MM.1S (cell line): ENCODE data around the gene PVR.

Source experiments
- EZH2 ChIP-seq: fragments of 300-600 bp; sonication (generic); optimal IDR thresholded peaks from 2 replicates; pipeline ENCODE3; 2017; ENCODE audit warnings: low read depth, mild to moderate bottlenecking, antibody characterized with exemption, low read length, mixed read lengths
- EZH2phosphoT487 ChIP-seq: fragments of 300-600 bp; sonication (generic); IDR thresholded peaks from 2 replicates; pipeline ENCODE4 v1.6.1; 2018; ENCODE audit warnings: antibody characterized with exemption, low read length
- TF ChIP-seq, protein P1 (sequence below): fragments of 300-600 bp; sonication (generic); IDR thresholded peaks from 2 replicates; pipeline ENCODE4 v1.5.1; 2016; ENCODE audit warnings: antibody characterized with exemption, low read length, mixed read lengths

DNA sequence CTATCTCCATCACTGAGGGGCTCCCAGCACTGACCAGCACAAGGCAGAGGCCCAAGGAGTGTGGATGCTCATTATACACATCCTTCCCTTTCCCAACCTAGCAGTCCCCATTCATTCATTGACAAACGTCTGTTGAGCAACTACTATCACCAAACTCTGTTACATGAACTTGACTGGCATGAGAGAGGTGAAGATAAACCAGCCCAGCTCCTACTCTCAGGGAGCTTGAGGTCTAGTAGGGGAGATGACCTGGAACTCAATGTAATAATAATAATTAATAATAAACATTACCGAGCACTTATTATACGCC is 46.4 kb downstream of the PVR start:
- TF ChIP-seq, protein P1, sequence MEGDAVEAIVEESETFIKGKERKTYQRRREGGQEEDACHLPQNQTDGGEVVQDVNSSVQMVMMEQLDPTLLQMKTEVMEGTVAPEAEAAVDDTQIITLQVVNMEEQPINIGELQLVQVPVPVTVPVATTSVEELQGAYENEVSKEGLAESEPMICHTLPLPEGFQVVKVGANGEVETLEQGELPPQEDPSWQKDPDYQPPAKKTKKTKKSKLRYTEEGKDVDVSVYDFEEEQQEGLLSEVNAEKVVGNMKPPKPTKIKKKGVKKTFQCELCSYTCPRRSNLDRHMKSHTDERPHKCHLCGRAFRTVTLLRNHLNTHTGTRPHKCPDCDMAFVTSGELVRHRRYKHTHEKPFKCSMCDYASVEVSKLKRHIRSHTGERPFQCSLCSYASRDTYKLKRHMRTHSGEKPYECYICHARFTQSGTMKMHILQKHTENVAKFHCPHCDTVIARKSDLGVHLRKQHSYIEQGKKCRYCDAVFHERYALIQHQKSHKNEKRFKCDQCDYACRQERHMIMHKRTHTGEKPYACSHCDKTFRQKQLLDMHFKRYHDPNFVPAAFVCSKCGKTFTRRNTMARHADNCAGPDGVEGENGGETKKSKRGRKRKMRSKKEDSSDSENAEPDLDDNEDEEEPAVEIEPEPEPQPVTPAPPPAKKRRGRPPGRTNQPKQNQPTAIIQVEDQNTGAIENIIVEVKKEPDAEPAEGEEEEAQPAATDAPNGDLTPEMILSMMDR: no peak
- TF ChIP-seq EZH2phosphoT487 (no peak), EZH2 (no peak)
